Activated effector memory CD4-positive, alpha-beta T cell treated with Interleukin-2 at 50 U/mL for 16 hours (primary cell): ENCODE measurements around the gene EDN3.
"Not testable (repeated sequence)": the region's sequence is repeated elsewhere in the genome, so short reads cannot be mapped to it uniquely, and the experiment has no call there.

Source experiments
- DNase-seq: peaks from one replicate; pipeline ENCODE4 v3.0.0-alpha.2; 2020

EDN3 gene

DNA sequence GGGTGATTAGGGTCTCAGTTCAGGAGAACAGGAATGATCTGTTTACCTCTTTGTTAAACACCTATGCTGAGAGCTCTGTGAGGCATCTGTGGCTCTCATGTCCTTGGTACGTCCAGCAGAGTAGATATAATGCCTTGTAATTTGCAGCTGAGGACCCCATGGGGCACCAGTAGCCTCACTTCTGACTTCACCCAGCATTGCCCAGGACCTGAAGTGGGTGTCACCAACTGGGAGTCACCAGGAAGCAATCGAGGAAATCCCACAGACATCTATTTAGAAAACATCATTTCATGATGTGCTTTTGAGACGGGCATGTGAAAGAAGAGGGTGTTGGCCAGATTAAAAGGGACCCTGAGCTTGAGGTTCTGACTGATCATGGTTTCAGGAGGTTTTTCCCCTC, 8.8 kb downstream of the EDN3 start:
- no peak for DNase-seq

DNA sequence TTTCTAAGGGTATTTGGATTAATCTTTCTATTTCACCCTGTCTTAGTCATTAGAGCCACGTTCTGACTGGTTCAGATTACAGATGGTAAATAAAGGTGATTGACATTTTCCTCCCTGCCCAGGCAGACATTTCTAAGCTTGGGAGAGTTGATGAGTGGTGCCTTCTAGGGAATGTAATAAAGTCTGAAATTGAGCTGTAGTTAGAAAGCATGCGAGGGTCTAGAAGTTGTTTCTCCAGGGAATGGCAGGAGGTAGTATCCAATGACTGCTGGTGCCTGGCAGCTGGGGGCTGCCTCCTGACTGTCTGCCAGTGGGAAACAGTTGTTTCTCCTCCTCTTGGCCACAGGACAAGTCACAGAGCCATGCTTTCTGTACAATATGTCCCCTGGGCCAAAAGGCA, 14.6 kb downstream of the EDN3 start:
- DNase-seq = no peak

DNA sequence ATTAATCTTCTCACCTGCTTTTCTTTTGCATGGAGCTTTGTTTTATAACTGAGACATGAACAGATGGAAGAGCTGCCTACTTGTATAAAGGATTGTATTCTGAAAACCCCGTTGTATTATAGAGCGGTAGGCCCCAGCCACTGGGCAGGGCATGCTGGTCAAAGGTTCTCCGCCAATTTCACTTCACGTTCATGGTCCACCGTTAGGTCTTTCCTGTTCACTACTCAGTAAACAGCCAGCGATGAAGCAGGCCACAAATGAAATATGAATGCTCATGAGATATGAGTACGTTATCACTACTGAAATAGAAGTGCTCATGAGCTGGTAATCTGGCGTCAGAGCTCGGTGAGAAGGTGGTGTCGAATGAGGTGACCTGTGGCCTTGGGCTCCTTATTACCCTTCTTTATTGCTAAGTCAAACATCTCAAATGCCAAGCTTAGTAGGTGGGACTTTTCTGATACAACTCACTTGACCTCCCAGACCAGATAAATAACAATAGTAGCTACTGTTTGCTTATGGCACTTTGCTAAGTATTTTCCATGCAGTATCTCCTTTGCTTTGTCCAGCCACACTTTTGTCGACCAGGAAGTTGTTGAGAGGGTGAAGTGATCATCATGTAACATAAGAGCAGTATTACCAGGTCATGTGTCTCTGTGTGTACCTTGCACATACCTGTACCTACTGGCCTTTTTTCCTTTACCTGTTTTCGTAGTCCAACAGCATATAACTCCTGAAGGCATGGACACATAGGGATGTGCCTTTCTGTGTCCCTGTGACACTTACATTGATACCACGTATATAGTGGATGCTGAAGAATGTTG, 16.7 kb downstream of the EDN3 start:
- no peak for DNase-seq

DNA sequence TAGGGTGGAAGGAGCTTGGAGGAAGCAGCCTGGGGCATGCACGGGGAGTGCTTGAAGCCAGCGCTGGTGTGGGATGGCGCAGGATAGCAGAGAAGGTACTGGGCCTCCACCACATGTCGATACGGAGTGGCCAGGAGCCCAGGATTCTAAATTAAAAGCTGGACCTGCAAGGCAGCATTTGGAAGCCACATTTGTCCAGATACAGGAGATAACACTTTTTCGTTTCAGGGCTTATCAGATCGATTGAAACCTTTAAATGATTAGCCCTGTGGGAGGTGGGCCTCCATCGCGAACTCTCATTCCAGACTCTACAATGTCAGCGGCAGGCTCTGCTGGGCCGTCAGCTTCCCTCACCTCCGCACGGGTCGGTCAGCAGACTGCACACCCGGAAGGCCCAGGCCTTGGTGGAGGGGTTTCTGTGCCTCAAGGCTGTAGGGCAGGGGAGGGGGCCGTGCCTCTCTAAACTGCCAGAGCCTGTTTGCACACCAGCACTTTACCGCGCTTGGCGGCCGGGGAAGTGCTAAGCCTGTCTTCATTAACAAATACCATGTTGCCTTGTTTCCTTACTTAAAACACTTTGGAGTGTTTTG, 17.9 kb downstream of the EDN3 start:
- DNase-seq = no peak

DNA sequence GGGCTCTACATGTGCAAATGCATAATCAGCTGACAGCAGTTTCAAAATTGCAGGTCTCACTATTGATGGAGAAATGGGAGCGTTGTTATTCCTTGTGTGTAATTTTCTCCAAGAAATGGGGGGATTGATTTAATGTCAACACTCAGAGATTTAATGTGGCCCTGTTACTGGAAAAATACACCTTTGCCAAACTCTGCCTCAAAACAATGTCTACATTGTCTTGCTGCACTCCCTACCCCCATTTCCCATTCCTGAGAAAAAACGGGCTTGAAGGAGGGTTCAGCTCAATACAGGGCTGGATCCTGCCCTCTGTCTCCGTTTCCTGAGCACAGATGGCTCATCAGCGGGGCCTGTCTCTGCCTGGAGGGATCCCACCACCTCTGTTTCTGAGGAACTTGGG, 18.4 kb downstream of the EDN3 start:
- DNase-seq = no peak

DNA sequence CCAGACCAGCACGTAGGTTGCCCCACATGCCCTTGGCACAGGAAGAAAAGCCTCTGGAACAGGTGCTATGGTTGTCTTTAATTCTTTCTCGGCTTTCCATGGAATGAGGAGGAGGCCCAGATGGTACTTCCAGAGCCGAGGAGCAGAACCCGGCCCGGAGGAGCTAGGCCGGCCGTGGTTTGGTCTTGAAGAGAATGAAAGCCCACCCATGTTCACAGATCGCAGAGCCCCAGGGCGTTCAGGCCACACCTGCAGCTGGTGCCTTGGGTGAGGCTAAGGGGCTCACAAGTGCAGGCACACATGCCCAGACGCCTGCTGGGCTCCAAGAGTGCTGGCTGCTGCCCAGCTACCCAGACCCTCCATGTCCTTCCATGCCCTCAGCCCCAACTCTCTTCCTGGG, 20.0 kb downstream of the EDN3 start:
- no peak for DNase-seq

DNA sequence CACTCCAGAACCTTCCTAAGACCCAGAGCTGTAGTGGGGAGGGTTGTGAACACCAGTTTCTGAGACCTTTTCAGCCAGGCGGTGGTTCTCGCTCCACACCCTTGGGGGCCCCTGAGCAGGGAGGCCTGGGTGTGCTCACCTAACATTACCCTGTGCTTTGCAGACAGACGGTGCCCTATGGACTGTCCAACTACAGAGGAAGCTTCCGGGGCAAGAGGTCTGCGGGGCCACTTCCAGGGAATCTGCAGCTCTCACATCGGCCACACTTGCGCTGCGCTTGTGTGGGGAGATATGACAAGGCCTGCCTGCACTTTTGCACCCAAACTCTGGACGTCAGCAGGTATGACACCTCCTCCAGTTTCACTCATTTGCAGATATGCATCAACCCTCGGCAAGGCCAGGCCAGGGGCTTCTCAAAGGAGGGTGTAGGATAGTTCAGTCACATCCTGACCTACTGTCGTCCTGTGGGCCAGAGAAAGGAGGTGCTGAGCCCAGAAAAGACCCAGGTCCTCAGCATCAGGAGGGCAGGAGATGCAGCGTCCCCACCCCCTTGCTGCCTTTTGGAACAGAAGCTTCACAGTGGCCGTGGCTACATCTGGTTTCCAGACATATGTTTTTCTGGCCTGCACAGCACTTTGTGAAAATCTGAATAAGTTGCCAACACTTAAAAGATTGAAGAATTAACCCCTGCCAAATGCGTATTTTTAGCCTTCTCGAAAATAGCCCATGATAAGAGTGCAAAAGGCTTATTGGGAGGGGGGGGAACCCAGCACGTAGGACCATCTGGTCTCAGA, 20.6 kb downstream of the EDN3 start:
- no peak for DNase-seq

DNA sequence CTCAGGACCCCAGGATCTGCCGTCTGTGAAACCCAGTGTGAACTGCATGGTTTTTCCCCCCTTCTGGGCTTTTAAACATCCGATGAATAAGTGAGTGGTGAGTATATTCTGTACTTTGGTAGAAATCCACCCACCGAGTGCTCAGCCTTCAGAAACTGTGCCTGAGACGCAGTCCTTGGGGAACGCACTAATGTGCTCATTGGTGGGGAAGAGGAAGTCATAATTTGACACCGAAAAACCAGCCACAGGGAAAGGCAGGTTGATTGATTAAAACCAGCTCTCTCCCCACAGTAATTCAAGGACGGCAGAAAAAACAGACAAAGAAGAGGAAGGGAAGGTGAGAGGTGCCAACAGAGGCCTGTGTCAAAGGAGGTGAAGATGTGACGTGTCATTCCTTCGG, 21.7 kb downstream of the EDN3 start:
- no peak for DNase-seq

DNA sequence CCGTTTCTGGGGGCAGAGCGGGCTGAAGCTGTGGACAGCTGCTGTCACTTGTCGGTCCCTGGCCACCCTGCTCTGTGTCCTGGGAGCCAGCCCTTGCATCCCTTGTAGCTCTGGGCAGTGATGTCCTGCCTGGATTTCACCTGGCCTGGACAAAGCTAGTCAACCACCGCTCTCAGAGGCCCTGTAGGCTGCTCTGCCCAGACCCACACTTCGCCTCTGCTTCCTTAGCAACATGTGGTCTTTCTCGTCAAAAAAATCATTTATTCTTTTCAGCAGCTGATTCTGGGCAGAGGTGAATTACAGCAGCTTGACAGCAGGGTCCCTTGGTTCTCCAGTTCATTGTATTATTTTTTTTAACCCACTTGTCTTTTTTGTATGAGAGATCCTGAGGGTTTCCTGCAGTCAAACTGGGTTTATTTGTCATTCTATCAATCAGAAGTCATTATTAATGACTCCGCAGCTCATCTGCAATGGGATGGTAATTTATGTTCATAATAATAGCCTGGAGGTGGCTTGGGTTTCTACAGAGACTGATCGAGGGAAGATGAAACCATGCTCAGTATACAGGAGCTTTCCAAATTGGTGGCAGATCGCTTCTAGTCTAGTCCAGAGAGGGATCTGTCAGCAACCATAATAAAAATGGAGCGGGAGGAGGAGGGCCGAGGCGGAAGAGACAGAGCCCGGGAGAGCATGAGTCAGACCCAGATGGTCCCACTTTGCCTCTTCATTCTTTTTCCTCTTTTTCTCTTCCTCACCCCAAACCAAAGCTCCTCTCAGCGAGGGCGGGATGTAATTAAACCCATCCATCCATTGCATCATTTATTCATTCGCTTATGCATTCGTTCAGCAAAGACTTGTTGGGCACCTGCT, 22.4 kb downstream of the EDN3 start:
- DNase-seq = no peak

DNA sequence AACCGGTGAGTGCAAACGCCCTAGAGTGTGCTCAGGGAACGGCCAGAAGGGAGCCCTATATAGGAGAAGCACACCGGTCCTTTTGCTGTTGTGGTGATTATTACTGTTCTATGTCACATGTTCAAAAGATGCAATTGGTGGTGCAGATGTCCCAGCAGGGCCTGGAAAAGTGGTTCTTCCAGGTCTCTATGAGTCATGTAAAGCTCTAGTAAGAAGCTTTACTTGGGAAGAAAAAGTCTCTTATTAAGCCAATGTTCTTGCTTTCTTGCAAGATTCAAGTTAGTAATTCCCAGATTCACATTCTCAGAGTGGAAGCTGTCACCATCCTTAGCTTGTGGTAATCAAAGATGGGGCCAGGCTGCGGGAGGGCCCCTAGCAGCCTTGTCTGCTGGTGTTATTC, 23.3 kb downstream of the EDN3 start:
- DNase-seq = no peak

DNA sequence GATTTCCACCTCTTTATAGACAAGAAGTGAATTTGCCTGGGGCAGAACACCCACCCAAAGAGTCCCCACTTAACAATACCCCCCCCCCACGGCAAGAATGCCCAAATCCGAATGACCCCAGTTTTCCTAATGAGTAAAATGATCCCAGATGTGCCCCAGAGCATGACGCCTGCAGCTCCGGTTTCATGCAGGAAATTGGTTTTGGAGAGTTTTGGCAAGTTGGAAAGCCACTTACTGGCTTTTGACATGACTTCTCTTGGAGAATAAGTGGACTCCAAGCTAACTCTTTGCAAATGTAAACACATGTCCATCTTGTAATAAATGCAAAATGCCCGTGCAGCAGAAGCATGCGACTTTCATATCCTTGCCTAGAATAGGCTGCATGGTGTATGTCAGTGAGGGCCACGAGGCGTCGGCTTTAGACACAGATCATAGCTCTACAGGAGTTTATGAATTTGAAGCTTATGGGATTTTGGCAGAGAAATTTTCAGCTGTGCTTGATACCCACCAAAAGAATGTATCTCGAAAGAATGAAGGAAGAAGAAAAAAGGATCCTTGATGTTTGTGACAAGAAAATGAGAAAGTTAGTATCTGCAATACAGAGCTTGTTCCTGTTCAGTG, 24.2 kb downstream of the EDN3 start:
- no peak for DNase-seq

DNA sequence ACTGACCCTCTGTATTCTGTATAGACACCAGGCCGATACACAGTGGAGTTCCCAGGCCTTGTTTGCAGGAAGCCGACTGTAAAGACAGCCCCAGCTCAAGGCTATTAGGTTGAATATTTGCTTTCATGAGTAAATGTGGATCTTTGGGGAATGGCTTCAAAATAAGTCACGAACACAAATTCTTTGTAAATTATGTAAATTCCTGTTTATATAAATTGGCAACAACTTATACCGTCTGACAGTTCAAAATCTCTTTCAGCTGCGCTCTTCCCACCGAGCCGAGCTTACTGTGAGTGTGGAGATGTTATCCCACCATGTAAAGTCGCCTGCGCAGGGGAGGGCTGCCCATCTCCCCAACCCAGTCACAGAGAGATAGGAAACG, 24.7 kb downstream of the EDN3 start:
- no peak for DNase-seq

DNA sequence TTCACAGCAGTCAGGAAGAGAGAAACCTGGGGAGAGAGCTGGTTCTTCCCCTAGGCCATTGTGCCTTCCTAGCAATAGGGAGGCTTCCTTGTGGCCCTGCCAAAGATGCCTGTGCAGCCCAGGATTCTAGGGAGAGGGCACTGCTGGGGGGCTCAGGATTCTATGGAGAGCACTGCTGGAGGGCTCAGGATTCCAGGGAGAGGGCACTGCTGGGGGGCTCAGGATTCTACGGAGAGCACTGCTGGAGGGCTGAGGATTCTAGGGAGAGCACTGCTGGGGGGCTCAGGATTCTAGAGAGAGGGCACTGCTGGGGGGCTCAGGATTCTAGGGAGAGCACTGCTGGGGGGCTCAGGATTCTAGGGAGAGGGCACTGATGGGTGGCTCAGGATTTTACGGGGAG, 25.8 kb downstream of the EDN3 start:
- DNase-seq = no peak

DNA sequence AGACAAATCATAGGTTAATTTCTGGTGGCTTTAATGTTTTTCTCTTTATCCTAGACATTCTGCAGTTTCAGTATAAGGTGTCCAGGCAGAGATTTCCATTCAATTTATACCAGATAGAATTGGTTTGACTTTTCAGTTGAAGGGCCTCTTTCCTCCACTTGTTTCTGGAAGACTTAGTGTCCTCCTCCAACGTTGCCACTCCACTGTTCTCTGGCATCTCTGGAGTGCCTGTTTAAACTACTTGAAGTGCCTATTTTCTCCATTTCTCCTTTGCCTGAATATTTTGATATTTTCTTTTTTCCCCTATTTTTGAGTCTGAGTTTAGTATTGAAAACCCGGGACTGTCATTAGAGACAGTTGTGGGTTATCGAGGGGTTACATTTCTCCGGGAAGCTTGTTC, 27.7 kb downstream of the EDN3 start:
- no peak for DNase-seq

DNA sequence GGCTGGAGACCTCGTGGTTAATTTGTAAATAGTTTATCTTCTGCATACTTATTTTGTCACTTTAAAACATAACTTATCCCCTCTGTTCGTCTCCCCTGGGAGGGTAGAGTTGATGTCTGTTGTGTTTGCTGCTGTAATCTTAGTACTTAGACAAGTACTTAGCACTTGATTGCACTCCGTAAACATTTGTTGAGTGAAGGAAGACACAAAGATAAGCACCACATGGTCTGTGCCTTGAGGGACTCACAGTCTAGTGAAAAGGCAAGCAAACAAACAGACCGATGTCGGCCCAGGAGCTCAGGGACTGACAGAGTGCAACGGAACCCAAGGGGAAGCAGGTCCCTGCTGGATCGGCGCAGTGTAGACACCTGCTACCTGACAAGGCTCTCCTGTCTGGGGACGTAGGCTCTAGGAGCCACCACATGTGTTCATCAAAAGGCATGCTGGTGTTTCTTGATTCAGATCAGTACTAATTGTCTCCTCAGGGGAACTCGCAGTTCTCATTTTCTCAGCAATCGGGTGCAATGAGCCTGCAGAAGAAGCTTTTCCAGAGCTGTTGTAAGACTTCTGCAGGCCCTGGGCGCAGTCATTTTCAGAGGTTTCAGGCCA, 31.4 kb downstream of the EDN3 start:
- no peak for DNase-seq

DNA sequence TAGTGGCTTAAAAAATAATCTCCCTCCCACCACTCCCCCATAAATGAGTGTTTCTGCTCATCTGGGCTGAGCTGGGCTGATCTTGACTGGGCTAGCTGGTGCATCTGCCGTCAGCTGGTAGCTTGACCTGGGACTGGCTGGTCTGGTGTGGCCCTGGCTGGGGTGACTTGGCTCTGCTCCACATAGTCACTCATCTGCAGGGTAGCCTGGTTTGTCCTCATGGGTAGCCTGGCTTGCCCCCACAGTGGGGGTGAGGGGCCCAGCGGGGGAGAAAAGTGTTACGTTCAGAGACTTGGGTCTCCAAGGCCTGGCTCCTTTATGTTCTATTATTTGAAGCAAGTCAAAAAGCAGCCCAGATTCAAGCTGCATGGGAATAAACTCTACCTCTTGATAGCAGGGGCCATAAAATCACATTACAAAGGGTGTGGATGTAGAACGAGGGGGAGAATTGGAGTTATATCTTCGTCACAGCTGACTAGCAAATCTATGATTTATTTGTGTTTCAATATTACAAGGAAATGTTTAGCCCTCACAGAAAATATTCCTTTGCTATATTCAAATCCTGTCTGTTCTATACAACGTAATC, 32.9 kb downstream of the EDN3 start:
- no peak for DNase-seq

DNA sequence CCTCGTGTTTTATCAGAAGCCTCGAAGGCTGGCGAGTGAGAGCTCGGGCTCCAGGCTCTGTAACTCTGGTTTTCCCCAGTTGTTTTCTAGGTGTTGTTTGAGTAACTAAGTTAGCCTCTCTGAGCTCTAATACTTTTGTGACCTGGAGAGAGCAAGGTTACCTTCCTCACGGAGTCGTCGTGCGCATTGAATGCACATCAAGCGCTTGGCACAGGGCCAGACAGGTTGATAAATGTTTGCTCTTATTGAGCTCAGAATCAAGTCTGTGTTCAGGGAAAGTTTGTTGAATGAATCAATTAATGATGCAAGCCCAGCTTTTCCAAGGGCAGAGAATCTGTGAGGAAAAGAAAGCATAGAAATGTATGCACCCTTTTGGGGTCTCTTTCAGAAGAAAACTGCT, 33.5 kb downstream of the EDN3 start:
- DNase-seq = no peak

DNA sequence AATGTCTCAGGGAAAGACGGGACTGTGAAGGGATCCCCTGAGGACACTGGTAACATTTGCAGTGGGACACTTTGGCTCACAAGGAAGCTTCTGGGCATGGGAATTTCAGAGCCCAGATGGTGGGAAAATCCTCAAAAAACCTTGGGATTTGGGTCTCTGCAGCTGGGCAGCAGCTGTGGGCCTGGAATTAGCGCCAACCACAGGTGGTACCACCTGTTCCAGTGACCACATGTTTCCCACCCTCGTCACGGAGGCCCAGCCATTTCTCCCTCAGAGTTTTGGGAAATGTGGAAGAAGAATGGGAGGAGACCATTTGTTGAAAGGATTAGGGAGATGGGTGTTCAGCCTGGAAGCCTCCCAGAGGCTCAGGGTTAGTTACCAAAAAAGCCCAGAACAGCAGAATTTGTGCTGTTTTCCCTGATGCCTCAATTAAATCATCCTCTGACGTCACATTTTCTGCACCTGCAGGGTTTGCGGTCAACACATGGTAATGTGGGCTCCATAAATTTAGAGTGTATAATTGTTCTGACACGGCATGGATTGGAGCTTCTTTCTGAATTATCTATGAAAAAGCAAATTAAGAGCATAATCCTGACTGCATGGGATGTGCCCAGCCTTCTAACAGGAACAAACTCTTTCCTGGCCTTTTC, 34.4 kb downstream of the EDN3 start:
- no peak for DNase-seq

DNA sequence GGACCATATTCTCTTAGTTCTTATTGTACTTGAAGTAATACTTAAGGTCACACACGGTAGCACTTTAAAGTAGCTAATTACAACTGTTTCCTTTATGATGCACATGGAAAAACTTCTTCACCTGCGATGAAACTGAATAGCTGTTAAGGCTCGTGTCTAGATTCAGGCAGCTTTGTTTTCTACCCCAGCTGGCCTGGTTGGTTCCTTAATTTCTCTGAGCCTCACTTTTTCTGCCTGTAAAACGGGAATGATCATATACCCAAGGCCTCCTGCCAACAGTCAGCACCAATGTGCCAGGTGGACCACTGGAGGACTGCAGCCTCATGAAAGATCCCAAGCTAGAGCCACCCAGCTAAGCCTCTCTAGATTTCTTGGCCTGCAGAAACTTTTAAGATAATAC, 35.0 kb downstream of the EDN3 start:
- no peak for DNase-seq

DNA sequence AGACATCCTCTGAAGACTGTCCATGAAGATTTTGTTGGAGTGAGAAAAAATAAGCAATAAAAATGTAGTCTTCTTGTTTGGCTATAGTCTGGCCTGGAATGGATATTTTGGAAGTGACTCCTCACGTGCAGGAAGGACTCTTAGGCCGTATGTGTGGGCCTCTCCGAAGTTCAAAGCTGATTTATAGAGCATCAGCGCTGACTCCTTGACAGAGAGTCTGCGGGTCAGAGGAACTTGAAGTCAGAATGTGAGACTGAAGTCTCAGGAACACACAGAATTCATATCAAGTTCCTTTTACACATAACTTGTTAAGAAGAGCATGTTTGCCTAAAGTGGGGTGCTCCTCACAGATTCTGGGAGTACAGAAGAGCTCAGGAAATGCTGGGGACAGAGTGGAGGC, 36.1 kb downstream of the EDN3 start:
- no peak for DNase-seq

DNA sequence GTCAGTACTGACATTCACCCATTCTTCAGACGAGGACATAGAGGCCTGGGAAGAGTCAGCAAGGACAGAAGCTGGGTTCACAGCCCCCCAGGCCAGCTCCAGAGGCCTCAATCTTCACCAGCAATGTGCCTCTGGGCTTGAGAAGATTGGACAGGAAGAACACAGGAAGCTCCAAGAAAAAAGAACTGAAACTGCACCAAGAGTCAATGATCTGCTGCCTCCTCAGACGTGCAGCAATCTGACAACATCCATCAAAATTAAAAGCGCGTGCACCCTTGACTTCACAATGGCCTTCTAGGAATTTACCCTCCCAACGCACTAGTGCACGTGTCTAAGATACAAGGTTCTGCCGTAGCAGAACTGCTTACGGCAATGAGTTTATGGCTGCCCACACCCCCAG, 38.0 kb downstream of the EDN3 start:
- DNase-seq = not testable (repeated sequence)
